GM12892 (cell line): Measurements from ENCODE around the gene MAP4K4.
"Not testable (repeated sequence)": the region's sequence is repeated elsewhere in the genome, so short reads cannot be mapped to it uniquely, and the experiment has no call there.

ENCODE experiments used
- POLR2A ChIP-seq: IDR thresholded peaks from 2 replicates; pipeline ENCODE4 v1.6.1; 2011; ENCODE audit warnings: low read depth, low read length, control low read depth
- TAF1 ChIP-seq: IDR thresholded peaks from 2 replicates; pipeline ENCODE4 v1.6.1; 2011; ENCODE audit warnings: low read depth, mild to moderate bottlenecking, control low read depth, low read length, borderline replicate concordance

- not testable (repeated sequence) for TF ChIP-seq TAF1, POLR2A
Observed at GRCh38 chr2:101924311-101924710, 226.8 kb downstream of the MAP4K4 start.
